Measurements from ENCODE around the gene PGM5.

Gene PGM5

GRCh38 chr9:68500457-68501381 lies 144.3 kb downstream of the PGM5 start:
- no peak for DNase-seq

- no peak for DNase-seq
Measured at GRCh38 chr9:68502279-68502678, 145.9 kb downstream of the PGM5 start.

- no peak for DNase-seq
Measured at GRCh38 chr9:68505681-68506409, 149.4 kb downstream of the PGM5 start.

- no peak for DNase-seq
Measured at GRCh38 chr9:68506551-68506950, 150.1 kb downstream of the PGM5 start.

- no peak for DNase-seq
Measured at GRCh38 chr9:68507130-68507805, 150.9 kb downstream of the PGM5 start.

- DNase-seq: no peak
Measured at GRCh38 chr9:68507806-68508145, 151.4 kb downstream of the PGM5 start.

- DNase-seq: no peak
Measured at GRCh38 chr9:68508547-68508946, 152.1 kb downstream of the PGM5 start.

GRCh38 chr9:68509689-68510088 lies 153.3 kb downstream of the PGM5 start:
- DNase-seq: no peak

GRCh38 chr9:68513385-68513784 lies 157.0 kb downstream of the PGM5 start:
- DNase-seq: no peak

- no peak for DNase-seq
Measured at GRCh38 chr9:68513981-68514380, 157.6 kb downstream of the PGM5 start.

GRCh38 chr9:68515326-68516017 lies 159.1 kb downstream of the PGM5 start:
- DNase-seq: no peak

GRCh38 chr9:68522131-68522530 lies 165.7 kb downstream of the PGM5 start:
- DNase-seq: no peak

GRCh38 chr9:68522954-68523353 lies 166.5 kb downstream of the PGM5 start:
- no peak for DNase-seq

GRCh38 chr9:68523367-68523936 lies 167.0 kb downstream of the PGM5 start:
- no peak for DNase-seq

- DNase-seq: no peak
Measured at GRCh38 chr9:68530618-68531017, 174.2 kb downstream of the PGM5 start.

GRCh38 chr9:68532131-68532530 lies 175.7 kb downstream of the PGM5 start:
- DNase-seq: no peak

- DNase-seq: no peak
Measured at GRCh38 chr9:68533678-68534077, 177.3 kb downstream of the PGM5 start.

- no peak for DNase-seq
Measured at GRCh38 chr9:68536876-68537615, 180.6 kb downstream of the PGM5 start.

- no peak for DNase-seq
Measured at GRCh38 chr9:68537616-68537880, 181.1 kb downstream of the PGM5 start.

- DNase-seq: no peak
Measured at GRCh38 chr9:68538200-68538599, 181.8 kb downstream of the PGM5 start.

- DNase-seq: no peak
Measured at GRCh38 chr9:68540712-68541535, 184.5 kb downstream of the PGM5 start, which contains the start of gene TMEM252. TSS of gene TMEM252 (minus strand) at chr9:68540883. CDS start at chr9:68540814, 69 bp downstream.
